Astrocyte (in vitro differentiated cells and primary cell): Measurements from ENCODE around the gene LPAR2.

Experiments used
- EZH2 ChIP-seq: IDR thresholded peaks from 2 replicates; pipeline ENCODE4 v1.6.1; 2012; ENCODE audit warnings: mild to moderate bottlenecking, low read length, inconsistent platforms; ENCODE audit not compliant: insufficient read depth
- TF ChIP-seq, protein P1 (sequence below): IDR thresholded peaks from 2 replicates; pipeline ENCODE4 v1.5.1; 2011; ENCODE audit warnings: low read depth, mild to moderate bottlenecking, inconsistent platforms, low read length, moderate library complexity; ENCODE audit not compliant: insufficient read depth

DNA sequence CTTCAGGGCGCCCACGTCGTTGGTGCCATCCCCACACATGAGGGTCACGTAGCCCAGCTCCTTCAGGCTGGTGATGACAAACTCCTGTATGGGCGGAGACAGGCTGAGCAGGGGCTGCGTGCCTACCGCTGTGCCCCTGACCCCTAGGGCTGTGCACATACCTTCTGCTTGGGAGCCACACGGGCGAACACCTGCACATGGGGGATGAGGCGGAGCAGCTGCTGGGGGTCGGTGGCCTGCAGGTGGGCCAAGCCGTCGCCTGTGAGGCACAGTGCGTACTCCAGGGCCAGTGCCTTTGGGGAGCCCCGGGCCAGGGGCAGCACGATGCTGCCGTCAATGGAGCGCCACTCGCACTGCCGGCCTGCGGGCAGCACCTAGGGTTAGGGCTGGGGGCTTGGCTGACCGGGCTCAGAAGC is 21.6 kb upstream of the LPAR2 start:
- TF ChIP-seq, protein P1, sequence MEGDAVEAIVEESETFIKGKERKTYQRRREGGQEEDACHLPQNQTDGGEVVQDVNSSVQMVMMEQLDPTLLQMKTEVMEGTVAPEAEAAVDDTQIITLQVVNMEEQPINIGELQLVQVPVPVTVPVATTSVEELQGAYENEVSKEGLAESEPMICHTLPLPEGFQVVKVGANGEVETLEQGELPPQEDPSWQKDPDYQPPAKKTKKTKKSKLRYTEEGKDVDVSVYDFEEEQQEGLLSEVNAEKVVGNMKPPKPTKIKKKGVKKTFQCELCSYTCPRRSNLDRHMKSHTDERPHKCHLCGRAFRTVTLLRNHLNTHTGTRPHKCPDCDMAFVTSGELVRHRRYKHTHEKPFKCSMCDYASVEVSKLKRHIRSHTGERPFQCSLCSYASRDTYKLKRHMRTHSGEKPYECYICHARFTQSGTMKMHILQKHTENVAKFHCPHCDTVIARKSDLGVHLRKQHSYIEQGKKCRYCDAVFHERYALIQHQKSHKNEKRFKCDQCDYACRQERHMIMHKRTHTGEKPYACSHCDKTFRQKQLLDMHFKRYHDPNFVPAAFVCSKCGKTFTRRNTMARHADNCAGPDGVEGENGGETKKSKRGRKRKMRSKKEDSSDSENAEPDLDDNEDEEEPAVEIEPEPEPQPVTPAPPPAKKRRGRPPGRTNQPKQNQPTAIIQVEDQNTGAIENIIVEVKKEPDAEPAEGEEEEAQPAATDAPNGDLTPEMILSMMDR = no peak
- no peak for TF ChIP-seq EZH2
